ENCODE results near the gene FRMD4A.

DNA sequence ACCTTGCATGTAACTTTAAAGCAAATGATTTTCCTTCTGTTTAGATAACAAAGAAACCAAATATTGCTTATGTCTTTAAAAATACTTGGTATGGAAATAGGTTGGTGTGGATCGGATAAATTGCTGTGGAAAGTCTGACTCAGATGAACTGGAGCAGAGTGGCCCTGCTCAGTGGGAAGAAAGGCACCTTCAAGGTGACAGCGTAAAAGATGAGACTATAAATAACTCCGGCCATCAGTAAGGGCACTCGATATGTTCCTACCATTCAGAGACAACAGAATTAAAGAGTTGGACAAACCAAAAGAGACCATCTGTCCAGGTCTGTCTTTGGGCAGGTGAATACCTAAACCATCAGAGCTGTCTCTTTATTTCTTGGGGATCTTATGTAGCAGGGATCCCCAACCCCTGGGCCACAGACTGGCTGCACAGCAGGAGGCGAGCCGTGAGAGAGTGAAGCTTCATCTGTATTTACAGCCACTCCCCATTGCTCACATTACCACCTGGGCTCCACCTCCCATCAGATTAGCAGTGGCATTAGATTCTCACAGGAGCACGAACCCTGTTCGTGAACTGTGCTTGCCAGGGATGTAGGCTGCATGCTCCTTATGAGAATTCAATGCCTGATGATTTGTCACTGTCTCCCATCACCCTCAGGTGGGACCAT is 386.9 kb downstream of the FRMD4A start:
- TF ChIP-seq, protein P1, sequence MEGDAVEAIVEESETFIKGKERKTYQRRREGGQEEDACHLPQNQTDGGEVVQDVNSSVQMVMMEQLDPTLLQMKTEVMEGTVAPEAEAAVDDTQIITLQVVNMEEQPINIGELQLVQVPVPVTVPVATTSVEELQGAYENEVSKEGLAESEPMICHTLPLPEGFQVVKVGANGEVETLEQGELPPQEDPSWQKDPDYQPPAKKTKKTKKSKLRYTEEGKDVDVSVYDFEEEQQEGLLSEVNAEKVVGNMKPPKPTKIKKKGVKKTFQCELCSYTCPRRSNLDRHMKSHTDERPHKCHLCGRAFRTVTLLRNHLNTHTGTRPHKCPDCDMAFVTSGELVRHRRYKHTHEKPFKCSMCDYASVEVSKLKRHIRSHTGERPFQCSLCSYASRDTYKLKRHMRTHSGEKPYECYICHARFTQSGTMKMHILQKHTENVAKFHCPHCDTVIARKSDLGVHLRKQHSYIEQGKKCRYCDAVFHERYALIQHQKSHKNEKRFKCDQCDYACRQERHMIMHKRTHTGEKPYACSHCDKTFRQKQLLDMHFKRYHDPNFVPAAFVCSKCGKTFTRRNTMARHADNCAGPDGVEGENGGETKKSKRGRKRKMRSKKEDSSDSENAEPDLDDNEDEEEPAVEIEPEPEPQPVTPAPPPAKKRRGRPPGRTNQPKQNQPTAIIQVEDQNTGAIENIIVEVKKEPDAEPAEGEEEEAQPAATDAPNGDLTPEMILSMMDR (IDR thresholded peaks at IDR 0.05; ENCODE audit: borderline replicate concordance, extremely low read depth, low read length, poor library complexity, severe bottlenecking), result no peak
- no peak for TF ChIP-seq EZH2 (IDR thresholded peaks at IDR 0.05; ENCODE audit: borderline replicate concordance, low read depth, low read length, severe bottlenecking)
